AG04450 (cell line): Measurements from ENCODE around the gene MAP2K2. TPM values are rescaled to one million over a fixed set of nuclear protein-coding genes. Genes with fewer than 3 reads are reported as not detected.

Experiments
- CTCF ChIA-PET: fragments of 300-600, 350-600 bp; formaldehyde crosslinking; extraction: SDS; loops from one replicate; lab custom pipeline; 2022; ENCODE audit warnings: antibody characterized with exemption, inconsistent platforms; lab: Charles Lee
- POLR2A ChIA-PET: fragments of 350-600 bp; formaldehyde crosslinking; extraction: SDS; loops from one replicate; lab custom pipeline; 2021; ENCODE audit warnings: antibody characterized with exemption, inconsistent platforms; lab: Yijun Ruan, JAX
- DNase-seq: peaks from one replicate; pipeline ENCODE4 v3.0.0-alpha.2; 2011; ENCODE audit warnings: low read depth, low spot score
- H3K27ac ChIP-seq: one replicate; pipeline ENCODE4 v1.5.1; 2012; ENCODE audit warnings: low read depth, low read length, control low read depth
- H3K27me3 ChIP-seq: one replicate; pipeline ENCODE4 v1.6.0; 2012; ENCODE audit warnings: low read length; ENCODE audit not compliant: control insufficient read depth, insufficient read depth
- H3K4me3 ChIP-seq: 2 replicates; pipeline ENCODE4 v1.5.1; 2011; ENCODE audit warnings: mild to moderate bottlenecking, low read depth, low read length, control low read depth
- H3K9me3 ChIP-seq: 2 replicates; pipeline ENCODE4 v1.5.1; 2012; ENCODE audit warnings: low read length; ENCODE audit not compliant: control insufficient read depth, insufficient read depth
- polyA plus RNA-seq: library from polyadenylated mRNA; depleted of rRNA; stranded (reverse); fragments of >200 nt; gene quantifications from 2 replicates; pipeline ENCODE4 v1.2.3, GENCODE V29; 2011
- TF ChIP-seq, protein P1 (sequence below): IDR thresholded peaks from 2 replicates; pipeline ENCODE4 v1.5.1; 2011; ENCODE audit warnings: low read depth, low read length, control low read depth, inconsistent platforms

The MAP2K2 gene
- polyA plus RNA-seq, 1 experiment, result 65.1 TPM

DNA sequence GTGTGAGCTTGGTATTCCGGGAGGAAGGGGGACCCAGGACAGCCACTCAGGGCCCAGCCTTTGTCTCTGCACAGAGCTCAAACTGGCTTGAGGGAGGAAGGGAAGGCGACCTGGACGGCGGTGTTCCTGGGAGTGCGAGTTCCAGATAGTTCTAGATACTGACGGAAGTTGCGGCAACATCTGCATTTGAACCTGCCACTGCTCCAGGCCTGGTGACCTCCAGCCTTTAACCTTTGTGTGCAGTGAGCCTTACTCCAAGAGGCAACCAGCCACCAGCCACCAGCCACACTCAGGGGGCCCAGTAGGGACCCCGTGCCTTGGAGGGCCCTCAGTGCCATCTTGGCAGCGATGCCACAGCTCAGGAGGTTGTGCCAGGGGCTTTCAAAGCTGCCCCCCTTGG, 41.8 kb downstream of the MAP2K2 start:
- TF ChIP-seq, protein P1, sequence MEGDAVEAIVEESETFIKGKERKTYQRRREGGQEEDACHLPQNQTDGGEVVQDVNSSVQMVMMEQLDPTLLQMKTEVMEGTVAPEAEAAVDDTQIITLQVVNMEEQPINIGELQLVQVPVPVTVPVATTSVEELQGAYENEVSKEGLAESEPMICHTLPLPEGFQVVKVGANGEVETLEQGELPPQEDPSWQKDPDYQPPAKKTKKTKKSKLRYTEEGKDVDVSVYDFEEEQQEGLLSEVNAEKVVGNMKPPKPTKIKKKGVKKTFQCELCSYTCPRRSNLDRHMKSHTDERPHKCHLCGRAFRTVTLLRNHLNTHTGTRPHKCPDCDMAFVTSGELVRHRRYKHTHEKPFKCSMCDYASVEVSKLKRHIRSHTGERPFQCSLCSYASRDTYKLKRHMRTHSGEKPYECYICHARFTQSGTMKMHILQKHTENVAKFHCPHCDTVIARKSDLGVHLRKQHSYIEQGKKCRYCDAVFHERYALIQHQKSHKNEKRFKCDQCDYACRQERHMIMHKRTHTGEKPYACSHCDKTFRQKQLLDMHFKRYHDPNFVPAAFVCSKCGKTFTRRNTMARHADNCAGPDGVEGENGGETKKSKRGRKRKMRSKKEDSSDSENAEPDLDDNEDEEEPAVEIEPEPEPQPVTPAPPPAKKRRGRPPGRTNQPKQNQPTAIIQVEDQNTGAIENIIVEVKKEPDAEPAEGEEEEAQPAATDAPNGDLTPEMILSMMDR, result no peak
- DNase-seq, result no peak
- CTCF ChIA-PET, result interaction anchor here (0.6 to 0.7 kb wide), 2 partner anchors 57 to 259 kb away, joined by 3 read pairs; no protein-coding TSS in a partner anchor
- POLR2A ChIA-PET, result no interaction called here
- Histone ChIP-seq H3K9me3 (no peaks in the 10 kb centered on the region), H3K27ac (no peak overlapping the region), H3K27me3 (no peaks in the 10 kb centered on the region), H3K4me3 (no peak overlapping the region)

DNA sequence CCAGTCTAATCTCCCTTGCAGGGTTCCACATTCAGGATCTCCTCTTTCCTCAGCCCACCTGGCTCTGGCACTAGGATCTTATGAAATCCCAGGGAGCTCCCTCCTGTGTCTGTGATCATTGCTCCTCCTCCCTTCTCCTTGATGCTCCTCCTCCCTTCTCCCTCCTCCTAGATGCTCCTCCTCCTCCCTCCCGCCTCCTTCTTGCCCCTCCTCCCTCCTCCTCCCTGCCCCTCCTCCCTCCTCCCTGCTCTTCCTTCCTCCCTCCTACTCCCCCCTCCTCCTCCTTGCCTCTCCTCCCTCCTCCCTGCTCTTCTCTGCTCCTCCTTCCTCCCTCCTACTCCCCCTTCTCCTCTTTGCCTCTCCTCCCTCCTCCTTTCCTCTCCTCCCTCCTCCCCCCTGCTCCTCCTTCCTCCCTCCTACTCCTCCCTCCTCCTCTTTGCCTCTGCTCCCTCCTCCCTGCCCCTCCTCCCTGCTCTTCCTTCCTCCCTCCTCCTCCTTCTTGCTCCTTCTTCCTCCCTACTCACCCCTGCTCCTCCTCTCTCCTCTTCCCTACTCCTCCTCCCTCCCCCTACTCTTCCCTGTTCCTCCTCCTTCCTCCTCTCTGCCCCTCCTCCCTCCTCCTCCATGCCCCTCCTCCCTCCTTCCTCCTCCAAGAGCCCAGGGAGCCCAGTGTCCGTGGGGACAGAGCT, 42.3 kb downstream of the MAP2K2 start:
- ChIA-PET CTCF (interaction anchor here (0.6 to 0.7 kb wide), 3 partner anchors 58 to 597 kb away, joined by 3 to 7 read pairs (median 3); no protein-coding TSS in a partner anchor), POLR2A (no interaction called here)
- H3K27ac ChIP-seq, result no peak overlapping the region
- H3K4me3 ChIP-seq, result no peak overlapping the region
- TF ChIP-seq, protein P1, result no peak
- DNase-seq, result no peak
- H3K9me3 ChIP-seq, result no peaks in the 10 kb centered on the region
- H3K27me3 ChIP-seq, result no peaks in the 10 kb centered on the region

DNA sequence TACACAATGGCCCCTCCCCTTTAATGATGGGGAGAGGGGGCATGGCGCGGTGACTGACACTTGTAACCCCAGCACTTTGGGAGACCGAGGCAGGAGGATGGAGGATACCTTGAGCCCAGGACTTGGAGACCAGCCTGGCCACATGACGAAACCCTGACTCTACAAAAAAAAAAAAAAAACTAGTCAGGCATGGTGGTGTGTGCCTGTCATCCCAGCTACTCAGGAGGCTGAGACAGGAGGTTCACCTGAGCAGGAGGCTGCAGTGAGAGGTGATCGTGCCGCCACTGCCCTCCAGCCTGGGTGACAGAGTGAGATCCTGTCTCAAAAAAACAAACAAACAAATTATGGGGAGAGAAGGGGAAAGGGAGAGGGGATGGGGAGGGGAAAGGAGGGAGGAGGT, 43.4 kb downstream of the MAP2K2 start:
- no peak overlapping the region for H3K27ac ChIP-seq
- ChIA-PET CTCF (no interaction called here), POLR2A (no interaction called here)
- no peaks in the 10 kb centered on the region for H3K9me3 ChIP-seq
- H3K4me3 ChIP-seq, result no peak overlapping the region
- TF ChIP-seq, protein P1, result no peak
- no peaks in the 10 kb centered on the region for H3K27me3 ChIP-seq
- DNase-seq, result no peak

DNA sequence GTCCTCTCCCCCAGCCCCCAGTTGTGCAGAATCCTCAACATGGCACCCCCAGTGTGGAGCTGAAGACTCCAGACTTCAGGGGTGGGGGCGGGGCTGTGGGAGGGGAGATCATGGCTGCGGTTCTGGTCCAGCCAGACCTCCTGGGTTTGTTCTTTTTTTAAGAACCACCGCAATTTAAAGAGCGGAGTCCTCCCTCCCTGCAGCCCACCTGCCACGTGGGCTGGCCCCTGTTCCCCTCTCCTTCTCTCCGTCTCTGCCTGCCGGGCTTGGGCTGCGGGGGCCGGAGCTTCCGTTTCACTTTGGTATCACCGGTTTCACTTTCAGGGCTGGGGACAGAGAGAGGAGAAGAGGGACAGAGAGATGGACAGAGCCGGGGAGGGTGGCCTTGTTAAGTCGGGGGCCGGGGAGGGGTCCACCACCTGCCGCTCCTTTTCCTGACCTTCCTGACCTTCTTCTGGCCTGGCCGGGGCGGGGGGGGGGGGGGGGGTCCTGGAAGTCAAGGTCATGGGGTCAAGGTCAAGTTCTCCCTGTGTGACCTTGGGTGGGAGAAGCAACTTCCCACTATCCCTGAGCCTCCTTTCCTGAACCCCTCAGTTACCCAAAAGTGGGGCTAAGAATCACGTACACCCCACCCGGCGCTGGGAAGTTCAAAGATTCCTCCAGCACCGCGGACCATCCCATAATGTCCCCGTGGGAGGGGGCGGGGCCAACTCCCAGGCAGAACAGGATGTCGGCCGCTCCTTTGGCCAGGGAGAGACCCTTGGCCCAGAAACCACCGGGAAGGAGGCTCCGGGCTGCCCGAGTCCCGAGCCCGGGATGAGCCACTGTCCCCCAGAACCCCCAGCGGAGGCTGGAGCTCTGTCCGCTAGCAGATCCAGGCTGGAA, 45.9 kb downstream of the MAP2K2 start:
- no peak for DNase-seq
- H3K27ac ChIP-seq, result no peak overlapping the region
- H3K9me3 ChIP-seq, result no peaks in the 10 kb centered on the region
- POLR2A ChIA-PET, result no interaction called here
- H3K27me3 ChIP-seq, result no peaks in the 10 kb centered on the region
- CTCF ChIA-PET, result interaction anchor here (0.6 kb wide), 1 partner anchor 91 kb away, joined by 3 read pairs; no protein-coding TSS in a partner anchor
- H3K4me3 ChIP-seq, result peak overlapping the region; percentile 51
- TF ChIP-seq, protein P1, result no peak
